ENCODE results near the gene INSR.

- TF ChIP-seq EZH2 (IDR thresholded peaks at IDR 0.05; ENCODE audit: insufficient read depth, poor library complexity, severe bottlenecking) (no peak), EZH2phosphoT487 (IDR thresholded peaks at IDR 0.05; ENCODE audit: insufficient read depth, low read depth) (0 out of 2 replicates have a peak, but pooled peaks have one; percentile 53)
These were observed 134.9 kb downstream of the INSR start for GRCh38 chr19:7159105-7159933.
